Measurements from ENCODE around the gene CXCL13. TPM values are rescaled to one million over a fixed set of nuclear protein-coding genes. Genes with fewer than 3 reads are reported as not detected.
"Not testable (repeated sequence)": the region's sequence is repeated elsewhere in the genome, so short reads cannot be mapped to it uniquely, and the experiment has no call there.

Gene CXCL13
- polyA plus RNA-seq, 5 donors = 0.19 to 0.89 (median 0.66) TPM

- DNase-seq = no peak
These were observed 3.9 kb upstream of the CXCL13 start for GRCh38 chr4:77601614-77602187.

GRCh38 chr4:77613267-77613666 is 7.6 kb downstream of the CXCL13 start:
- no peak for DNase-seq

GRCh38 chr4:77615153-77615552 is 9.5 kb downstream of the CXCL13 start:
- no peak for DNase-seq

- DNase-seq = no peak
These were observed 11.6 kb downstream of the CXCL13 start for GRCh38 chr4:77617203-77617602.

GRCh38 chr4:77618383-77619241 is 13.0 kb downstream of the CXCL13 start:
- DNase-seq = peak; percentile 65 to 72

GRCh38 chr4:77619408-77619807 is 13.8 kb downstream of the CXCL13 start:
- no peak for DNase-seq

- DNase-seq = no peak
These were observed 15.6 kb downstream of the CXCL13 start for GRCh38 chr4:77621254-77621653.

GRCh38 chr4:77623091-77623490 is 17.5 kb downstream of the CXCL13 start:
- DNase-seq = peak; percentile 48 to 60

- no peak for DNase-seq
These were observed 18.6 kb downstream of the CXCL13 start for GRCh38 chr4:77624213-77624612.

- DNase-seq = no peak
These were observed 19.9 kb downstream of the CXCL13 start for GRCh38 chr4:77625485-77625884.

GRCh38 chr4:77629885-77630284 is 24.3 kb downstream of the CXCL13 start:
- no peak for DNase-seq

GRCh38 chr4:77631276-77631675 is 25.7 kb downstream of the CXCL13 start:
- no peak for DNase-seq

- no peak for DNase-seq
These were observed 28.6 kb downstream of the CXCL13 start for GRCh38 chr4:77634132-77634785.

- DNase-seq = no peak
These were observed 29.6 kb downstream of the CXCL13 start for GRCh38 chr4:77635246-77635645.

GRCh38 chr4:77635876-77636275 is 30.3 kb downstream of the CXCL13 start:
- no peak for DNase-seq

GRCh38 chr4:77636902-77637301 is 31.3 kb downstream of the CXCL13 start:
- no peak for DNase-seq

- DNase-seq = not testable (repeated sequence)
These were observed 38.4 kb downstream of the CXCL13 start for GRCh38 chr4:77644069-77644468.

- no peak for DNase-seq
These were observed 45.2 kb downstream of the CXCL13 start for GRCh38 chr4:77650787-77651186.

- DNase-seq = no peak
These were observed 46.2 kb downstream of the CXCL13 start for GRCh38 chr4:77651820-77652219.

GRCh38 chr4:77652237-77652897 is 46.7 kb downstream of the CXCL13 start:
- peak; percentile 66 to 67 for DNase-seq

GRCh38 chr4:77653162-77653758 is 47.6 kb downstream of the CXCL13 start:
- no peak for DNase-seq

GRCh38 chr4:77660318-77660717 is 54.7 kb downstream of the CXCL13 start:
- DNase-seq = not testable (repeated sequence)

Measured in right lung (tissue), 5 donors.